Right renal cortex interstitium (tissue), 3 donors: ENCODE results near the gene DENND1B. TPM values are rescaled to one million over a fixed set of nuclear protein-coding genes. Genes with fewer than 3 reads are reported as not detected.

Experiments
- DNase-seq, 3 donors: peaks; one replicate each; pipeline ENCODE4 v3.0.0-alpha.2; 2013; ENCODE audit warnings: low read depth in 3 of 3, low spot score in 2 of 3
- polyA plus RNA-seq, 3 donors: library from polyadenylated mRNA; unstranded; fragments of 120-200 nt; gene quantifications; one replicate each; pipeline ENCODE4 v1.2.1, GENCODE V29; 2013; ENCODE audit not compliant: insufficient read length in 3 of 3

The DENND1B gene
- polyA plus RNA-seq, 3 donors, result 12.3 to 14.3 (median 13.5) TPM

GRCh38 chr1:197688233-197688632 lies 87.0 kb downstream of the DENND1B start:
- DNase-seq, result no peak

GRCh38 chr1:197686702-197687355 lies 88.5 kb downstream of the DENND1B start:
- no peak for DNase-seq

- no peak for DNase-seq
Measured at GRCh38 chr1:197686231-197686630, 89.0 kb downstream of the DENND1B start.

- DNase-seq, result no peak
Measured at GRCh38 chr1:197685785-197686184, 89.5 kb downstream of the DENND1B start.

- DNase-seq, result no peak
Measured at GRCh38 chr1:197683895-197684553, 91.3 kb downstream of the DENND1B start.

GRCh38 chr1:197683280-197683679 lies 92.0 kb downstream of the DENND1B start:
- DNase-seq, result no peak

- no peak for DNase-seq
Measured at GRCh38 chr1:197680311-197680710, 95.0 kb downstream of the DENND1B start.

- DNase-seq, result no peak
Measured at GRCh38 chr1:197677752-197678295, 97.5 kb downstream of the DENND1B start.

- DNase-seq, result no peak
Measured at GRCh38 chr1:197677313-197677712, 98.0 kb downstream of the DENND1B start.

- no peak for DNase-seq
Measured at GRCh38 chr1:197675583-197676208, 99.6 kb downstream of the DENND1B start.

GRCh38 chr1:197674286-197674685 lies 101.0 kb downstream of the DENND1B start:
- DNase-seq, result no peak

- no peak for DNase-seq
Measured at GRCh38 chr1:197673292-197673691, 102.0 kb downstream of the DENND1B start.

GRCh38 chr1:197672347-197672746 lies 102.9 kb downstream of the DENND1B start:
- DNase-seq, result no peak

GRCh38 chr1:197671920-197672319 lies 103.4 kb downstream of the DENND1B start:
- DNase-seq, result no peak

GRCh38 chr1:197671140-197671539 lies 104.1 kb downstream of the DENND1B start:
- DNase-seq, result no peak

- DNase-seq, result no peak
Measured at GRCh38 chr1:197666769-197667285, 108.5 kb downstream of the DENND1B start.

- DNase-seq, result no peak
Measured at GRCh38 chr1:197664391-197664790, 110.9 kb downstream of the DENND1B start.

GRCh38 chr1:197663162-197663953 lies 111.9 kb downstream of the DENND1B start:
- DNase-seq, result no peak

- no peak for DNase-seq
Measured at GRCh38 chr1:197660389-197660788, 114.9 kb downstream of the DENND1B start.

GRCh38 chr1:197659171-197659570 lies 116.1 kb downstream of the DENND1B start:
- no peak for DNase-seq

- no peak for DNase-seq
Measured at GRCh38 chr1:197649188-197649587, 126.1 kb downstream of the DENND1B start.
